ENCODE measurements around the gene SMIM14.

Gene SMIM14

DNA sequence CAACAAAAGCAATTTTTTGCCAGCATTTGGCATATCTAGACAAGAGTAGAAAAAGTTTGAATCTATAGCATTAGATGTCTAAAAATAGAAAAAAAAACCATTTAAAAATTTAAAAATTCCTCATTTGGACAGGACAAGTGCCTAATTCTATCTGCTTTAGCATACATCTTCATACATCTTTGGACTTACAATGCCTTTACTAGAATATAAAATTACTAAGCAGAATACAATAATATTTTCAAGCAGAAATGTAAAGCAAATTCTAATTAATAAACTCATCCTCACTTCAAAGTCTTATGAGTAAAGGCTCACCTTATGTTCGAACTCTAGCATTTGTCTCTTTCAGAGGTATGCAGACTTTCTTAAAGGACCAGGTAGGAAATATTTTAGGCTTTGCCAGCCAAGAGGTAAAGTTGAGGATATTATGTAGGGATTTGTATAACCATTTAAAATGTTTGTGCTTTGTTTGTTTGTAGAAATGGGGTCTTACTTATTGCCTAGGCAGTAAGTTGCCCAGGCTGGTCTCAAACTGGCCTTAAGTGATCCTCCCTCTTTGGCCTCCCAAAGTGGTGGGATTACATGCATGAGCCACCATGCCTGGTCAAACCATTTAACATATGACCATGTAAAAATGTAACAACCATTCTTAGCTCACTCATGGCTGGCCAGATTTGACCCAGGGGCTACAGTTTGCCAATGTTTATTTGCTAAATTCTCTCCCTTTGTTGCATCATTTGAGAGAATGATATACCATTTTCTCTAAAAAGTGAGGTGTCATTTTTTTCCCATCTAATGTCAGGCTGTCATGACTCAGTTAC is 140.5 kb downstream of the SMIM14 start:
- no peak for DNase-seq (ENCODE audit: low spot score)

Measured in CD4-positive, alpha-beta T cell treated with Interleukin-15 for 4 hours (primary cell).